Smooth muscle cell (in vitro differentiated cells): Measurements from ENCODE around the gene CPB2. TPM values are rescaled to one million over a fixed set of nuclear protein-coding genes. Genes with fewer than 3 reads are reported as not detected.
A peak's percentile ranks its signal among the peaks of the same experiment; 100 is the strongest.

Source experiments
- DNase-seq: peaks from one replicate; lab custom pipeline; 2025; ENCODE audit not compliant: unreplicated experiment; lab: John Stamatoyannopoulos, UW
- H2AFZ ChIP-seq: fragments of 200-600 bp; sonication (generic); 2 replicates; pipeline ENCODE4 v1.6.0; 2016; ENCODE audit warnings: antibody characterized with exemption, low read depth, mild to moderate bottlenecking
- H3F3A ChIP-seq: fragments of 200-600 bp; sonication (generic); 2 replicates; pipeline ENCODE4 v1.6.0; 2017; ENCODE audit warnings: antibody characterized with exemption, low read depth
- H3K27ac ChIP-seq: fragments of 200-600 bp; sonication (generic); 2 replicates; pipeline ENCODE4 v1.5.1; 2016; ENCODE audit warnings: low read depth, mild to moderate bottlenecking
- H3K27me3 ChIP-seq: fragments of 200-600 bp; sonication (generic); 2 replicates; pipeline ENCODE4 v1.6.1; 2016; ENCODE audit warnings: low read depth, mild to moderate bottlenecking
- H3K36me3 ChIP-seq: fragments of 200-600 bp; sonication (generic); 2 replicates; pipeline ENCODE4 v1.5.1; 2016; ENCODE audit warnings: low read depth
- H3K4me1 ChIP-seq: fragments of 200-600 bp; sonication (generic); 2 replicates; pipeline ENCODE4 v1.5.1; 2016; ENCODE audit warnings: low read depth
- H3K4me2 ChIP-seq: fragments of 200-600 bp; sonication (generic); 2 replicates; pipeline ENCODE4 v1.6.0; 2016; ENCODE audit warnings: mild to moderate bottlenecking
- H3K4me3 ChIP-seq: fragments of 200-600 bp; sonication (generic); 2 replicates; pipeline ENCODE4 v1.5.1; 2016; ENCODE audit warnings: mild to moderate bottlenecking
- H3K79me2 ChIP-seq: fragments of 200-600 bp; sonication (generic); 2 replicates; pipeline ENCODE4 v1.6.0; 2016; ENCODE audit warnings: low read depth, mild to moderate bottlenecking
- H3K9ac ChIP-seq: fragments of 200-600 bp; sonication (generic); 2 replicates; pipeline ENCODE4 v1.6.0; 2016; ENCODE audit warnings: low read depth
- H3K9me3 ChIP-seq: fragments of 200-600 bp; sonication (generic); replicated peaks from 2 replicates; pipeline ENCODE4 v1.5.1; 2016; ENCODE audit warnings: low read depth
- H4K20me1 ChIP-seq: fragments of 200-600 bp; sonication (generic); 2 replicates; pipeline ENCODE4 v1.6.0; 2016; ENCODE audit warnings: low read depth
- CTCF ChIP-seq: fragments of 200-600 bp; sonication (generic); IDR thresholded peaks from 2 replicates; pipeline ENCODE4 v1.5.1; 2017; ENCODE audit warnings: borderline replicate concordance, mild to moderate bottlenecking, antibody characterized with exemption; ENCODE audit not compliant: insufficient read depth, poor library complexity, severe bottlenecking
- WGBS: methylation state at CpG from one replicate; pipeline ENCODE4 v1.1.7; 2016; ENCODE audit warnings: low lambda C conversion rate; 5-methylcytosine and 5-hydroxymethylcytosine counted together
- polyA plus RNA-seq: library from polyadenylated mRNA; unstranded; fragments of >200 nt; fragmentation: Nextera tagmentation; extraction: Ambion mirVana; gene quantifications from 2 replicates; pipeline ENCODE4 v1.2.1, GENCODE V29; 2016
- total RNA-seq: library from RNA; depleted of rRNA; stranded (reverse); fragments of >200 nt; gene quantifications from 2 replicates; pipeline ENCODE4 v1.2.3, GENCODE V29; 2014

CPB2 gene
- total and polyA plus RNA-seq, 2 experiments from 2014 or later: 0.09 TPM; not detected in 1

- Histone ChIP-seq H4K20me1 (no peaks in the 10 kb centered on the region), H3K4me1 (no peaks in the 10 kb centered on the region), H3K9me3 (no peaks in the 10 kb centered on the region), H3K27ac (no peak overlapping the region), H3K9ac (no peak overlapping the region), H3F3A (no peaks in the 10 kb centered on the region), H3K36me3 (no peaks in the 10 kb centered on the region), H3K4me2 (no peak overlapping the region), H2AFZ (no peak overlapping the region), H3K79me2 (no peaks in the 10 kb centered on the region), H3K4me3 (no peak overlapping the region), H3K27me3 (no peaks in the 10 kb centered on the region)
- WGBS: 94% methylated on average over 1 of the region's 1 CpG
- TF ChIP-seq CTCF: no peak
- DNase-seq: no peak
Measured at GRCh38 chr13:46150134-46150693, 45.4 kb upstream of the CPB2 start.

GRCh38 chr13:46149272-46150133 lies 44.7 kb upstream of the CPB2 start:
- Histone ChIP-seq H4K20me1 (no peaks in the 10 kb centered on the region), H3K4me2 (no peak overlapping the region), H3K27me3 (no peaks in the 10 kb centered on the region), H3K4me3 (no peak overlapping the region), H3K9me3 (no peaks in the 10 kb centered on the region), H3F3A (no peaks in the 10 kb centered on the region), H3K4me1 (no peaks in the 10 kb centered on the region), H3K27ac (no peak overlapping the region), H3K9ac (no peak overlapping the region), H3K79me2 (no peaks in the 10 kb centered on the region), H3K36me3 (no peaks in the 10 kb centered on the region), H2AFZ (no peak overlapping the region)
- TF ChIP-seq CTCF: no peak
- DNase-seq: no peak
- 63% methylated on average over 7 of the region's 7 CpGs for WGBS

GRCh38 chr13:46146898-46147297 lies 42.1 kb upstream of the CPB2 start:
- H3K36me3 ChIP-seq: no peaks in the 10 kb centered on the region
- no peak for DNase-seq
- no peak overlapping the region for H2AFZ ChIP-seq
- no peak overlapping the region for H3K27ac ChIP-seq
- H3K4me3 ChIP-seq: no peak overlapping the region
- H4K20me1 ChIP-seq: no peaks in the 10 kb centered on the region
- no peak overlapping the region for H3K4me2 ChIP-seq
- no peaks in the 10 kb centered on the region for H3K4me1 ChIP-seq
- TF ChIP-seq CTCF: peak; percentile 19
- no peak overlapping the region for H3K9ac ChIP-seq
- 45% methylated on average over 3 of the region's 3 CpGs for WGBS
- no peaks in the 10 kb centered on the region for H3K27me3 ChIP-seq
- no peaks in the 10 kb centered on the region for H3K79me2 ChIP-seq
- no peaks in the 10 kb centered on the region for H3K9me3 ChIP-seq
- no peaks in the 10 kb centered on the region for H3F3A ChIP-seq
